Left renal pelvis (tissue), 4 donors: Measurements from ENCODE around the gene ZNF585A. TPM values are rescaled to one million over a fixed set of nuclear protein-coding genes. Genes with fewer than 3 reads are reported as not detected.
"Not testable (repeated sequence)": the region's sequence is repeated elsewhere in the genome, so short reads cannot be mapped to it uniquely, and the experiment has no call there.

Experiments used
- DNase-seq, 4 donors: peaks; one replicate each; pipeline ENCODE4 v3.0.0-alpha.2; 2013; ENCODE audit warnings: low read depth in 4 of 4, low spot score in 3 of 4
- polyA plus RNA-seq, 4 donors: library from polyadenylated mRNA; unstranded; fragments of 120-200 nt; gene quantifications; one replicate each; pipeline ENCODE4 v1.2.1, GENCODE V29; 2013; ENCODE audit not compliant: insufficient read length in 4 of 4

ZNF585A gene
- 10 to 100 TPM; 14.9 to 19.7 (median 16.5) TPM for polyA plus RNA-seq

GRCh38 chr19:37172368-37173366, at the start of gene ZNF585A:
ZNF585A (minus strand) TSS chr19:37172695; CDS start chr19:37169910, 2,785 bp downstream.
- DNase-seq, result peak; percentile 90 to 96 (median 90)

GRCh38 chr19:37221136-37221535, 48.6 kb upstream of the ZNF585A start:
- DNase-seq, result no peak

GRCh38 chr19:37220383-37220782, 47.9 kb upstream of the ZNF585A start:
- DNase-seq, result no peak

- no peak for DNase-seq
These were observed 46.1 kb upstream of the ZNF585A start for GRCh38 chr19:37218592-37218935.

GRCh38 chr19:37217775-37218591, 45.5 kb upstream of the ZNF585A start, which contains the start of gene ZNF383:
ZNF383 (plus strand) TSS chr19:37218214; CDS start chr19:37230454, 12,240 bp downstream.
- peak; percentile 83 to 95 (median 86) for DNase-seq

- no peak for DNase-seq
These were observed 44.9 kb upstream of the ZNF585A start for GRCh38 chr19:37217480-37217774.

GRCh38 chr19:37197768-37198167, 25.3 kb upstream of the ZNF585A start:
- DNase-seq, result no peak

- not testable (repeated sequence) for DNase-seq
These were observed 24.6 kb upstream of the ZNF585A start for GRCh38 chr19:37197115-37197514.

- DNase-seq, result not testable (repeated sequence)
These were observed 22.8 kb upstream of the ZNF585A start for GRCh38 chr19:37195248-37195647.

GRCh38 chr19:37186071-37186470, 13.6 kb upstream of the ZNF585A start:
- not testable (repeated sequence) for DNase-seq

GRCh38 chr19:37165635-37166034, 6.9 kb downstream of the ZNF585A start:
- DNase-seq, result no peak

GRCh38 chr19:37160153-37160552, 12.3 kb downstream of the ZNF585A start:
- no peak for DNase-seq

- DNase-seq, result no peak
These were observed 24.3 kb downstream of the ZNF585A start for GRCh38 chr19:37148214-37148613.

GRCh38 chr19:37136111-37136510, 36.4 kb downstream of the ZNF585A start:
- DNase-seq, result no peak

GRCh38 chr19:37128821-37129177, 43.7 kb downstream of the ZNF585A start:
- no peak for DNase-seq

- no peak for DNase-seq
These were observed 44.3 kb downstream of the ZNF585A start for GRCh38 chr19:37127999-37128820.

- DNase-seq, result not testable (repeated sequence)
These were observed 50.4 kb downstream of the ZNF585A start for GRCh38 chr19:37122093-37122492.

- DNase-seq, result no peak
These were observed 58.5 kb downstream of the ZNF585A start for GRCh38 chr19:37114001-37114400.

- DNase-seq, result not testable (repeated sequence)
These were observed 60.7 kb downstream of the ZNF585A start for GRCh38 chr19:37111753-37112152.

- DNase-seq, result not testable (repeated sequence)
These were observed 68.4 kb downstream of the ZNF585A start for GRCh38 chr19:37104135-37104534.
